Measurements from ENCODE around the gene PACSIN1.
A peak's percentile ranks its signal among the peaks of the same experiment; 100 is the strongest.

Gene PACSIN1

GRCh38 chr6:34565722-34566137 is 99.9 kb downstream of the PACSIN1 start:
- DNase-seq = no peak

GRCh38 chr6:34566830-34567546 is 101.1 kb downstream of the PACSIN1 start:
- no peak for DNase-seq

DNA sequence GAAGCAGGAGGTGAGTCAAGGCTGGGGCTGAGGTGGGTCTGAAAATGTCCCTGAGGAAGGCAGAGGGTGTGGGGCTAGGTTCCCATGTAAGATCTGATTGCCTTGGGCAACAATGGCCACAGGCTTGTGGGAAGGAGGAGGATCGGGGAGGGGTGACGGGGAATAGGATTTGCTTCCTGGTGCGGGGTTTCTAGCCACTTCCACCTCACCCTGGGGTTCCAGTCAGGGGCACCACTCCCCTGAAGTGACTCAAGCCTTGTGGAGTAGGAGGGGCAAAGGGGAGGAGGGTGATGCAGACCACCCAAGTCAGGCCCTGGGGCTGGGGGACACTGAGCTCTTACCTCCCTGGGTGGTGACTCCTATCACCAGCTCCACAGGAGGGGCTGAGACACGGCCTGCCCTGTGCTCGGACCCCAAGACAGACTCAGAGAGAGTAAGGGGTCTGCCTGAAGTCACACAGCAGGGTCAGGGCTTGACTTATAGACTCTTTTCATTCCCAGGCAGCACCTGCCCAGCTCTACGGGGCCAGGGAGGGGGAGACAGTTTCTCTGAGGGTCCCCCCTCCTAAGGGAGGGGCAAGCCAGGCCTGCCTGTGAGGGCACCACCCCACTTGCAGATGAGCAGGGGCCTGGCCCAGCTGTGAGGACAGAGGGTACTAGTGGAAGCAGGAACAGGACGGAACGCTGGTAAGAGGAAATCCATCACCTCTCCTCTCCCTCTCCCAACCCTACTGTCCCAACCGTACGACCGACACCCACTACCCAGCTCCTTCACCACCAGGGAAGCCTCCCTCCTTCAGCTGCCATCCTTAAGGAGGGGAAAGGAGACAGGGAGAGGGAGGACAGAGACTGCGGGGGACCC is 102.7 kb downstream of the PACSIN1 start:
- no peak for DNase-seq

DNA sequence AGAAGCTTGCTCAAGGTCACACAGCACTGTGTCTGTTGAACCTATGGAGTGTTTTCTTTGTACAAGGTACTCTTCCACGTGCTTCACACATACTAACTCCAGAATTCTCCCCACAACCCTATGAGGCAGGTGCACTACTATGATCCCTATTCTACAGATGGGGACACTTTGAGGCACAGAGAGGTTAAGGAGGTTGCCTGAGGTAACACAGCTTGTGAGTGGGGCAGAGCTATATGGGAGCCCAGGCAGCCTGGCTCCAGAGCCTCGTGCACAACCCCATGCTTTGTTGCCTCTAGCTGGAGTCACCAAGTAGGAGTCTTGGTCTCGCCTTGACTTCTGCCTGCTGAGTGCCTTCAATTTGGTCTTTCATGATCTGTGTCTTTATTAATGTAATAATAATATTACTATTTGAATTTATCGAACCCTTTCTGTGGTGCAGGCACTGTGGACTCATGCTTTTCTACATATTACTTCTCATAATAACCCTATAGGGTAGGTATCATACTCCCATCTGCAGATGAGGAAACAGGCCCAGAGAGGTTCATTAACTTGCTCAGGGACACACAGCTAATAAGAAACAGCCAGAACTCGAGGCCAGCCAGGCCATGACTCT is 103.6 kb downstream of the PACSIN1 start:
- no peak for DNase-seq

GRCh38 chr6:34570066-34570833 is 104.4 kb downstream of the PACSIN1 start:
- DNase-seq = peak; percentile 89

DNA sequence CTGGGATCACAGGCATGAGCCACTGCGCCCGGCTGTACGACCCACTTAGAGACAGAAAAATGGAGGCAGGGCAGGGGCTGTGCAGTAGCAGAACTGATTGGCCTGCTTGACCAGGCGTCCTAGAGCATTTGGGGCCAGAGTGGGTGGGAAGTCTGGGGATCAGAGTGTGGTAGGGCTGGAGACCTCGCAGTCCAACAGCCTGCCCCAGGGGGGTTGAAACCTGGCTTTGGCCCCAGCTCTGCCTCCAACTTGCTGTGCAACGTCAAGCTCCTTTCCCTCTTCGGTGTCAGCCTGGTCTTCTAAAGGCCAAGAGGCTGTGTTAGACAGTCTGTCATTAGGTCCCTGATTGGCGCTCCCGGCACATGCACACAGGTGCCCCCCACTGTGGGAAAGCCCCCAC is 105.5 kb downstream of the PACSIN1 start:
- DNase-seq = no peak

DNA sequence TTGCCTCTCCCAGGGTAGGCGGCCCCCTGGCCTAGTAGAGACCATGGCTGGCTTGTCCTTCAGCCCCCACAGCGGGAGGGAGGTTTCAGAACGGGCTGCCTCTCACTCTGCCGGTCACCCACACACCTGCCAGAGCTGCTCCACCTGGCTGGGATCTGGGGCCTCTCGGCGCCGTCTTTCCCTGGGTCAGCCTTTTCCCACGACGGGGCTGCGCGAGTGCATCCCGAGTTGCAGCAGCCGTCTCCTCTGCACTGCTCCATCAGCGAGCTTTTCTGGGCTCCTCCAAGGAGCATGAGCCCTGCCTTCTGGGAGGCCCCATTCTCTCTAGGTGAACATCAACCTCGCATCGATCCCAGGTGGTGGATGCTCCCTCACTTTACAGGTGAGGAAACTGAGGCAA is 106.1 kb downstream of the PACSIN1 start:
- DNase-seq = no peak

- DNase-seq = no peak
Observed at GRCh38 chr6:34572585-34572984, 106.7 kb downstream of the PACSIN1 start.

DNA sequence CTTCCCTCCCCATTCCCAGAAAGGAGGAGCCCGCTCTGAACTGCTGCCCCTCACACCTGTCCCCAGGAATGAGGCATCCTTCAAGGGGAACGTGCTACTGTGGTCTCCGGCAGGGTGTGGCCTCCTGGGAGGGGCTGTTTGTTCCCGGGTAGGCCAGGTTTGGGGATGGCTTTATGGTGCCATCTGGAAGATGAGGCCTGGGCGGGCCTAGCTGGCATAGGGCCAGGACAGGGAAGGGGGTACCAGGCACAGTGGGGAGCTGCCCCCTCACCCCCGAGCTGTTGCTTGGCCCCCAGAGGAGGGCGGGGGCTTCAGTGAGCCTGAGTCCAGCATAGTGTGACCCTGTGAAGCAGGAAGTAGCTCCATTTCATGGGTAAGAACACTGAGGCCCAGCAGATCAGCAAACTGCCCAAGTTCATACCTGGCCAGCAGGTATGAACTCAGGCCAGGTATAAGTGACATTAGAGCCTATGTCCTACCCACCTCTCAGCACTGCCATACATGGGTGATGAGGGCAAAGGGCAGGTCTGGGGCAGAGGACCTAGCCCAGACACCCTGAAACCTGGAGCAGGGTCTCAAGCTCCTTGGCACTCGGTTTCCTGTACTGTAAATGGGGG is 107.8 kb downstream of the PACSIN1 start:
- no peak for DNase-seq

DNA sequence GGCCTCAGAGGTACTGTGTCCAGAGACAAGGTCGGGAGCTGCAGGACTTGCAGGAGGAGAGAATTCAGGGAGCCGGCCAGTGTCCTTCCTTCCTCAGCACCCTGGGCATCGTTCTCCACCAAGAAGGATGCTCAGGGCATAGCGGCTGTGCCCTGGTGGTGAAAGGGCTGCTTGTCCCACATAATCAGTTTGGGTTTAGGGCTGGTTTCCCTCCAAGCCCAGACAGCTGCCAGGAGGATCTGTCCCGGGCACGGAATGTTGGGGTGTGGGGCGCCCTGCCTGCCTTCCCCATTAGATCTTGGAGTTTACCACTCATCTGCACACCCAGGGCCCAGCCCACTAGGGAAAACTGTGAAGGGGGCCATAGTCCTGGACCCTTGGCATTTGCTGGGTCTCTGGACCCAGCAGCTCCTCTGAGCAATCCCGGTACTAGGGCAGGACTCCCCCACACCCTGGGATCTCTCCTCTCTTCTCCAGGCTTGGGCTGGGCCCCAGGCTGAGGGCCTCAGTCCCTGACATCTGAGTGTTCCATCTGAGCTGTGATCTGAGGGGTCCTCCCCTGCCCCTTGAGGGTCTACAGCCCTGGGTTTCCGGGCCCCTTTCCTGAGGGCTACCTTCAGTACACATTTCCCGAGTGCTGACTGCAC is 108.9 kb downstream of the PACSIN1 start:
- DNase-seq = no peak

DNA sequence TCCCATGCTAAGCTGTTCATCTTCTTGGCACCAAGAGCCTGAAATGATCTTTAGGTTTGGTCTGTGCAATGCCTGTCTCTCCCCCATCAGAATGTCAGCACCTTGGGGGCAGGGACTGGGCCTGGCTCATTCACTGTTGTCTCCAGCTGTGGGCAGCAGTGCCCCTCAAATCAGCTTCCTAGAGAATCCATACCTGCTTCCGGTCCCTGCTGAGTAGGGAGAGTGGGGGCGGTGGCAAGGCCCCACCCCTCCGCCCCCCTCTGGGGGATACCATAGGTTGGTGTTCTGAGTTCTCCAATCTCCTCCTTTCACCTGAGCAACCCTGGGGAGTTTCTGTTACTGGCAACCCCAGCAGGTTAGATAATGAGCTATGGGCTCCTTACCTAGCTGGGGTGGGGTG is 109.5 kb downstream of the PACSIN1 start:
- DNase-seq = no peak

GRCh38 chr6:34576286-34576955 is 110.5 kb downstream of the PACSIN1 start:
- no peak for DNase-seq

GRCh38 chr6:34578445-34579262 is 112.8 kb downstream of the PACSIN1 start:
- DNase-seq = no peak

GRCh38 chr6:34580707-34581560 is 115.1 kb downstream of the PACSIN1 start:
- no peak for DNase-seq

DNA sequence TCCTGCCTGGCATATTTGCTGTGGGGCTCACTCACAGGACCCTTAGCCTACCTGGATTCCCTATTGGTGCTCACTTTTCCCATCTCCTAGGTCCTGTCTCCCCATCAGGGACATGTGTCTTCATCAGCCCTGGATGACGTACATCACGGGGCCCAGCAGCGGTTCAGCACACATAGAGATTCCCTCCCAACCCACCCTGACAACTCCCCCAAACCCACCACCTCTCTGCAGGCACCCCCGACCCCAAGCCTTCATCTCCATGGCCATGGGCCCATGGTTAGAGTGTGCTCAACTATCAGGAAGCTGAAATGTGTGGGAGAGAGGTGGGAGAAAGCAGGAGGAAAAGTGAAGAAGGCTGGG is 115.7 kb downstream of the PACSIN1 start:
- DNase-seq = no peak

GRCh38 chr6:34583461-34583860 is 117.6 kb downstream of the PACSIN1 start:
- no peak for DNase-seq

DNA sequence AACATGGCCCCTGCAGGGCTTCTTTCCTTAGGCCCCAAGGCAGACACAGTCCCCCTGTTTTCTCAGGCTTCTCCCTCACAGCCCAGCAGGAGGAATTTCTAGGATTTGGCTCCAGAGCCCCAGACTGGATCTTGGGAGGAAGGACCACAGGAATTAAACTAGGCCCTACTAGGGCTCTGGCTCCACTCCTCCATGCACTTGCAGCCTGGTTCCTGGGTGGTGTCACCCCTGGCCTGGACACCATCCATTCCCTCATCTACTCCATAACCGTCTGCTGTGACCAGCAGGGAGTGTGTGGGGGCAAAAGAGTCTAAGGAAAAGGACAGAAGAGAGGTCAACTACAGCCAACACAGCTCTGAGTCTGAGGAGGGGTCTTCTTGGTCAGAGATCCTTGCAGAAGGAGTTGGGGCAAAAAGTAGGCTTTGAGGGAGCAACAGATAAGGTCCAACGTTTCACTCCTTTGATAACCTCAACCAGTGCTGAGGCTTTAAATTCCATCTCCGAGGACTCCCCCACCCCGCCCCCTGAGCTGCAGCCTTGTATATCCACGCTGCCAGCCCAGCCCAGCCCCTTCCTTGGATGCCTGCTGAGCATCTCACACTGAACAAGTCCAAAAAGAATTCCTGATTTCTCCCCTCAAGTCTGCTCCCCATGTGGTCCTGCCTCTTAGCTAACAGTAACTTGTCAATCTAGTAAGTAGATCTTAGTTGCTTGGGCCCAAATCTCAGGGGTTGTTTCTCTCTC is 118.2 kb downstream of the PACSIN1 start:
- no peak for DNase-seq

DNA sequence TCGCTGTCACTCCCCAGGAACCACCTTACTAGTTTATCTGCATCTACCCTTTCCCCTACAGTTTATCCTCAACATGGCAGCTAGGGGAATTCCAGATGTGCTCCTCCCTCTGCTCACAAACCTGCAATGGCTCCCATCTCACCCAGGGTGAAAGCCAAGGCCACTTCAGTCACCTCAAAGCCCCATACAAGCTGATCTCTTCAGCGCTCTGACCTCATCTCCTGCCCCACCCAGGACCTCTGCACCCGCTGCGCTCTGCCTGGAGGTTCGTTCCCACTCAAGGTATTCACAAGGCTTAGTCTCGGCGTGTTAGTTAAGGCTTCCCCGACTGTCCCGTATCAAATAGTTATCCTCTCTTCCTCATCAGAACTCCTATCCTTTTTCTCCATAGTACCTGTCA is 118.8 kb downstream of the PACSIN1 start:
- no peak for DNase-seq
